ENCODE data around the gene MAML2. TPM values are rescaled to one million over a fixed set of nuclear protein-coding genes. Genes with fewer than 3 reads are reported as not detected.

MAML2 gene
- total RNA-seq, 1 donor: 20.1 TPM

GRCh38 chr11:96114178-96115064, 228.6 kb downstream of the MAML2 start:
- peak; percentile 46 for DNase-seq (ENCODE audit: low read depth)
- no peak for TF ChIP-seq CTCF (IDR thresholded peaks at IDR 0.05; ENCODE audit: insufficient read depth, low read length)
- no peak overlapping the region for H3K4me3 ChIP-seq (ENCODE audit: low read depth, low read length)

- no peak overlapping the region for H3K4me3 ChIP-seq (ENCODE audit: low read depth, low read length)
- peak; percentile 86 for DNase-seq (ENCODE audit: low read depth)
These were observed 229.8 kb downstream of the MAML2 start for GRCh38 chr11:96113193-96113681.

GRCh38 chr11:96112192-96113128, 230.5 kb downstream of the MAML2 start:
- DNase-seq (ENCODE audit: low read depth): peak; percentile 60
- no peak for TF ChIP-seq CTCF (IDR thresholded peaks at IDR 0.05; ENCODE audit: insufficient read depth, low read length)
- peak overlapping the region; percentile 2 for H3K4me3 ChIP-seq (ENCODE audit: low read depth, low read length)

More at GRCh38 chr11:96113193-96113681, 229.8 kb downstream of the MAML2 start:
- TF ChIP-seq CTCF (IDR thresholded peaks at IDR 0.05; ENCODE audit: insufficient read depth, low read length): no peak

- no peak for TF ChIP-seq CTCF (IDR thresholded peaks at IDR 0.05; ENCODE audit: insufficient read depth, low read length)
- H3K4me3 ChIP-seq (ENCODE audit: low read depth, low read length): no peak overlapping the region
- DNase-seq (ENCODE audit: low read depth): no peak
These were observed 231.7 kb downstream of the MAML2 start for GRCh38 chr11:96111308-96111707.

GRCh38 chr11:96110302-96110701, 232.7 kb downstream of the MAML2 start:
- no peak for TF ChIP-seq CTCF (IDR thresholded peaks at IDR 0.05; ENCODE audit: insufficient read depth, low read length)
- DNase-seq (ENCODE audit: low read depth): no peak
- no peak overlapping the region for H3K4me3 ChIP-seq (ENCODE audit: low read depth, low read length)

GRCh38 chr11:96109331-96110030, 233.5 kb downstream of the MAML2 start:
- no peak for DNase-seq (ENCODE audit: low read depth)
- no peak overlapping the region for H3K4me3 ChIP-seq (ENCODE audit: low read depth, low read length)
- TF ChIP-seq CTCF (IDR thresholded peaks at IDR 0.05; ENCODE audit: insufficient read depth, low read length): no peak

Data from fibroblast of the aortic adventitia (primary cell).